K562 (cell line): Measurements from ENCODE around the gene ZNF41. TPM values are rescaled to one million over a fixed set of nuclear protein-coding genes. Genes with fewer than 3 reads are reported as not detected.
A peak's percentile ranks its signal among the peaks of the same experiment; 100 is the strongest.

Experiments
- ATAC-seq: fragments of 200-7000 bp; cut with Tn5 transposase; 3 replicates; pipeline ENCODE4 v1.9.1; 2020; ENCODE audit warnings: moderate library complexity
- BruUV-seq: library from RNA; stranded (reverse); fragments of 400-500 nt; replicated peaks from 2 replicates; lab custom pipeline; 2021; lab: Mats Ljungman, UMichigan
- CTCF ChIA-PET: fragments of 300-600 bp; formaldehyde crosslinking; extraction: SDS; loops from one replicate; lab custom pipeline; 2021; ENCODE audit warnings: low intra/inter-chr PET ratio; lab: Yijun Ruan, JAX
- POLR2A ChIA-PET: fragments of 300-600, 350-650 bp; sonication (Branson Sonifier 250); formaldehyde crosslinking; extraction: SDS; loops from one replicate; lab custom pipeline; 2021; ENCODE audit warnings: antibody characterized with exemption, inconsistent platforms; lab: Yijun Ruan, JAX
- DNase-seq, 4 experiments: peaks; one replicate each; pipeline versions ENCODE4 v3.0.0 to v3.0.0-alpha.2; 2011 to 2018; ENCODE audit warnings: low spot score in 3 of 4, mixed read lengths in 3 of 4; ENCODE audit errors: extremely low read depth in 1 of 4
- FAIRE-seq: peaks from 2 replicates; lab custom pipeline; 2011; peaks lifted over from hg19 to GRCh38; lab: Jason Lieb, UNC
- H2AFZ ChIP-seq: 2 replicates; pipeline ENCODE4 v1.6.0; 2011; ENCODE audit warnings: low read depth, low read length, control low read depth, inconsistent platforms
- H3K27ac ChIP-seq: fragments of 200-600 bp; 3 replicates; pipeline ENCODE4 v1.8.0; 2011; ENCODE audit warnings: low read depth, mild to moderate bottlenecking, control low read depth, inconsistent platforms, low read length, moderate library complexity, mixed read lengths; ENCODE audit errors: extremely low read depth
- H3K27me3 ChIP-seq, 2 experiments: fragments of 300-600 bp in 1 of 2; 2 replicates in 1 of 2; 3 replicates in 1 of 2; pipeline versions ENCODE4 v1.6.0 to v1.8.0; 2011; ENCODE audit warnings: inconsistent platforms in 2 of 2, low read length in 2 of 2, mild to moderate bottlenecking in 1 of 2, mixed read lengths in 1 of 2, moderate library complexity in 1 of 2; ENCODE audit not compliant: control insufficient read depth in 2 of 2, insufficient read depth in 2 of 2
- H3K36me3 ChIP-seq: fragments of 300-600 bp; 3 replicates; pipeline ENCODE4 v1.8.0; 2011; ENCODE audit warnings: mild to moderate bottlenecking, low read length, inconsistent platforms; ENCODE audit not compliant: control insufficient read depth, insufficient read depth
- H3K4me1 ChIP-seq, 2 experiments: fragments of 200-600 bp in 1 of 2; replicated peaks in 1 of 2; 2 replicates in 1 of 2; 3 replicates in 1 of 2; pipeline versions ENCODE4 v1.5.1 to v1.8.0; 2011; ENCODE audit warnings: inconsistent platforms in 2 of 2, low read length in 2 of 2, mild to moderate bottlenecking in 1 of 2, mixed read lengths in 1 of 2, moderate library complexity in 1 of 2; ENCODE audit not compliant: control insufficient read depth in 2 of 2, insufficient read depth in 2 of 2
- H3K4me2 ChIP-seq: 2 replicates; pipeline ENCODE4 v1.6.1; 2011; ENCODE audit warnings: low read length, control low read depth, inconsistent platforms, mixed read lengths; ENCODE audit not compliant: insufficient read depth
- H3K4me3 ChIP-seq: fragments of 200-600 bp; sonication (generic), shearing (Covaris generic); 2 replicates; pipeline ENCODE4 v1.5.1; 2016; ENCODE audit warnings: control low read depth, inconsistent platforms
- H3K79me2 ChIP-seq: fragments of 200-600 bp; 3 replicates; pipeline ENCODE4 v1.8.0; 2011; ENCODE audit warnings: low read length, inconsistent platforms; ENCODE audit not compliant: control insufficient read depth, insufficient read depth
- H3K9ac ChIP-seq, 2 experiments: 2 replicates each; pipeline versions ENCODE4 v1.6.0 to v1.6.1; 2011; ENCODE audit warnings: low read depth in 2 of 2, low read length in 2 of 2, control low read depth in 1 of 2, inconsistent platforms in 1 of 2, mild to moderate bottlenecking in 1 of 2, mixed read lengths in 1 of 2; ENCODE audit not compliant: insufficient read depth in 1 of 2
- H3K9me1 ChIP-seq: one replicate; pipeline ENCODE4 v1.6.0; 2011; ENCODE audit warnings: inconsistent platforms, mild to moderate bottlenecking, low read length, moderate library complexity; ENCODE audit not compliant: control insufficient read depth, insufficient read depth
- H3K9me3 ChIP-seq: replicated peaks from 2 replicates; pipeline ENCODE4 v1.5.1; 2011; ENCODE audit warnings: low read depth, low read length, inconsistent platforms; ENCODE audit not compliant: control insufficient read depth, insufficient read depth
- H4K20me1 ChIP-seq: replicated peaks from 2 replicates; pipeline ENCODE4 v1.6.1; 2011; ENCODE audit warnings: low read length, inconsistent platforms, mixed read lengths; ENCODE audit not compliant: control insufficient read depth, insufficient read depth
- ARID4B ChIP-seq: sonication (generic); formaldehyde crosslinking; IDR thresholded peaks from 2 replicates; pipeline ENCODE4 v1.8.0; 2022; ENCODE audit warnings: mild to moderate bottlenecking, missing genetic modification reagents
- ATF7 ChIP-seq: fragments of 450-650 bp; IDR thresholded peaks from 2 replicates; pipeline ENCODE4 v1.7.1; 2014; ENCODE audit warnings: mild to moderate bottlenecking, moderate library complexity
- CBFA2T3 ChIP-seq: fragments of 450-650 bp; IDR thresholded peaks from 2 replicates; pipeline ENCODE4 v1.6.1; 2017
- CEBPB ChIP-seq: fragments of 450-650 bp; IDR thresholded peaks from 2 replicates; pipeline ENCODE4 v1.6.1; 2016; ENCODE audit warnings: missing genetic modification characterization, missing compliant biosample characterization
- KHSRP ChIP-seq: fragments of 450-650 bp; IDR thresholded peaks from 2 replicates; pipeline ENCODE4 v1.6.1; 2017
- NCOA4 ChIP-seq: fragments of 450-650 bp; IDR thresholded peaks from 2 replicates; pipeline ENCODE4 v1.6.1; 2018; ENCODE audit warnings: mild to moderate bottlenecking; ENCODE audit not compliant: partially characterized antibody
- NR2F6 ChIP-seq: fragments of 450-650 bp; formaldehyde crosslinking; IDR thresholded peaks from 2 replicates; pipeline ENCODE4 v1.4.0; 2020; ENCODE audit warnings: mild to moderate bottlenecking
- PPARD ChIP-seq: fragments of 250-450 bp; sonication (Bioruptor Pico); IDR thresholded peaks from 2 replicates; pipeline ENCODE4 v1.8.0; 2022; ENCODE audit warnings: inconsistent platforms, mild to moderate bottlenecking, moderate library complexity
- PRPF4 ChIP-seq: fragments of 200-400 bp; formaldehyde crosslinking; IDR thresholded peaks from one replicate; pipeline ENCODE4 v1.6.1; 2017; ENCODE audit warnings: low read length, low read depth, mild to moderate bottlenecking; ENCODE audit not compliant: insufficient read depth, poor library complexity, severe bottlenecking
- TRIM28 ChIP-seq: fragments of 450-650 bp; IDR thresholded peaks from 2 replicates; pipeline ENCODE4 v1.6.1; 2017
- YBX1 ChIP-seq: fragments of 450-650 bp; IDR thresholded peaks from 2 replicates; pipeline ENCODE4 v1.7.1; 2016; ENCODE audit warnings: mild to moderate bottlenecking
- ZBTB33 ChIP-seq: sonication (generic); formaldehyde crosslinking; IDR thresholded peaks from 2 replicates; pipeline ENCODE4 v1.8.1; 2023; ENCODE audit warnings: mild to moderate bottlenecking, missing genetic modification reagents
- ZKSCAN8 ChIP-seq: fragments of 200-800 bp; sonication (Bioruptor generic); IDR thresholded peaks from 2 replicates; pipeline ENCODE4 v1.6.1; 2016; ENCODE audit warnings: missing genetic modification characterization, missing compliant biosample characterization
- ZNF274 ChIP-seq: IDR thresholded peaks from 2 replicates; pipeline ENCODE4 v1.6.1; 2011; ENCODE audit warnings: low read depth, mild to moderate bottlenecking, low read length, moderate library complexity, borderline replicate concordance
- ZNF75A ChIP-seq: fragments of 450-650 bp; formaldehyde crosslinking; IDR thresholded peaks from 2 replicates; pipeline ENCODE4 v1.4.0; 2020; ENCODE audit warnings: mild to moderate bottlenecking
- WGBS: fragments of 100-300 bp; shearing (Covaris generic); methylation state at CpG from one replicate; pipeline ENCODE4 v1.1.6; 2016; ENCODE audit warnings: low coverage, mixed read lengths; ENCODE audit not compliant: insufficient coverage; ENCODE audit errors: missing lambda C conversion rate; 5-methylcytosine and 5-hydroxymethylcytosine counted together
- in situ Hi-C: fragments of 300-500 bp; cut with MboI; formaldehyde crosslinking; loops from 4 replicates; pipeline ENCODE4 v1.15.0; 2018; ENCODE audit warnings: inconsistent platforms, mixed read lengths
- intact Hi-C: fragments of 100-400 bp; cut with micrococcal nuclease; formaldehyde crosslinking; loops from 2 replicates; pipeline ENCODE4 v1.14.2; 2022
- polyA plus RNA-seq, 8 experiments: library from polyadenylated mRNA; depleted of rRNA in 4 of 8; stranded (reverse) in 5 of 8; unstranded in 3 of 8; fragments of >200 nt; fragmentation: Nextera tagmentation in 2 of 8; fragmentation: Illumina TruSeq in 1 of 8; extraction: Ambion mirVana in 2 of 8; extraction: Trizol in 1 of 8; gene quantifications; 2 replicates each; pipeline versions ENCODE4 v1.2.1 to v1.2.3, GENCODE V29; 2011 to 2014; ENCODE audit warnings: inconsistent platforms in 1 of 8, missing spikeins in 1 of 8
- total RNA-seq, 7 experiments: library from RNA; depleted of rRNA in 6 of 7; stranded (reverse); fragments of >200 nt in 6 of 7; fragmentation: Illumina TruSeq in 2 of 7; extraction: Trizol in 2 of 7; gene quantifications; 2 replicates each; pipeline versions ENCODE4 v1.2.1 to v1.2.3, GENCODE V29; 2011 to 2021; ENCODE audit warnings: low replicate concordance in 1 of 7
- TF ChIP-seq, protein P1 (sequence below): IDR thresholded peaks from 3 replicates; pipeline ENCODE4 v1.6.1; 2011; ENCODE audit warnings: borderline replicate concordance, mild to moderate bottlenecking, moderate library complexity; ENCODE audit not compliant: insufficient read length; ENCODE audit errors: extremely low read depth

Gene ZNF41
- total and polyA plus RNA-seq, 9 of the 15 experiments (the other 6 are each of a cell fraction or from before 2014, with no cell fraction given) = 0.53 to 8.6 (median 6.6) TPM

GRCh38 chrX:47413179-47413594 is 69.8 kb downstream of the ZNF41 start:
- no peaks in the 10 kb centered on the region for H3K79me2 ChIP-seq
- POLR2A ChIA-PET = no interaction called here
- H3K9me1 ChIP-seq = no peaks in the 10 kb centered on the region
- 0 out of 2 replicates have a peak, but pooled peaks cover 4% of the 10 kb centered on the region for H3K9me3 ChIP-seq
- FAIRE-seq = no peak
- no peaks in the 10 kb centered on the region for H3K36me3 ChIP-seq
- CTCF ChIA-PET = no interaction called here
- no peak for ATAC-seq
- H3K9ac ChIP-seq = no peak overlapping the region
- DNase-seq = no peak
- 2% methylated on average over 8 of the region's 8 CpGs for WGBS
- in situ Hi-C loops = no loop called here
- no peak overlapping the region for H3K27ac ChIP-seq
- H3K4me3 ChIP-seq = no peak overlapping the region
- H3K4me1 ChIP-seq = no peaks in the 10 kb centered on the region; a peak in 1 of 5 replicates
- no peaks in the 10 kb centered on the region for H4K20me1 ChIP-seq
- no peak overlapping the region for H3K4me2 ChIP-seq
- intact Hi-C loops = no loop called here
- H2AFZ ChIP-seq = no peak overlapping the region
- BruUV-seq = no TSS peak
- no peaks in the 10 kb centered on the region; a peak in 1 of 5 replicates for H3K27me3 ChIP-seq
- TF ChIP-seq KHSRP (no peak), PRPF4 (no peak), ZNF274 (peak; percentile 96), ZBTB33 (CRISPR knock-in tag) (no peak), PPARD (CRISPR knock-in tag) (no peak), TRIM28 (peak; percentile 76; the same call in 1 of the 2 replicates), CEBPB (tag) (no peak), NCOA4 (no peak), NR2F6 (CRISPR knock-in tag) (no peak), ZNF75A (peak; percentile 74; the same call in 1 of the 2 replicates), YBX1 (no peak), ZKSCAN8 (CRISPR knock-in tag) (no peak), ATF7 (no peak), CBFA2T3 (no peak), ARID4B (no peak)
- TF ChIP-seq, protein P1, sequence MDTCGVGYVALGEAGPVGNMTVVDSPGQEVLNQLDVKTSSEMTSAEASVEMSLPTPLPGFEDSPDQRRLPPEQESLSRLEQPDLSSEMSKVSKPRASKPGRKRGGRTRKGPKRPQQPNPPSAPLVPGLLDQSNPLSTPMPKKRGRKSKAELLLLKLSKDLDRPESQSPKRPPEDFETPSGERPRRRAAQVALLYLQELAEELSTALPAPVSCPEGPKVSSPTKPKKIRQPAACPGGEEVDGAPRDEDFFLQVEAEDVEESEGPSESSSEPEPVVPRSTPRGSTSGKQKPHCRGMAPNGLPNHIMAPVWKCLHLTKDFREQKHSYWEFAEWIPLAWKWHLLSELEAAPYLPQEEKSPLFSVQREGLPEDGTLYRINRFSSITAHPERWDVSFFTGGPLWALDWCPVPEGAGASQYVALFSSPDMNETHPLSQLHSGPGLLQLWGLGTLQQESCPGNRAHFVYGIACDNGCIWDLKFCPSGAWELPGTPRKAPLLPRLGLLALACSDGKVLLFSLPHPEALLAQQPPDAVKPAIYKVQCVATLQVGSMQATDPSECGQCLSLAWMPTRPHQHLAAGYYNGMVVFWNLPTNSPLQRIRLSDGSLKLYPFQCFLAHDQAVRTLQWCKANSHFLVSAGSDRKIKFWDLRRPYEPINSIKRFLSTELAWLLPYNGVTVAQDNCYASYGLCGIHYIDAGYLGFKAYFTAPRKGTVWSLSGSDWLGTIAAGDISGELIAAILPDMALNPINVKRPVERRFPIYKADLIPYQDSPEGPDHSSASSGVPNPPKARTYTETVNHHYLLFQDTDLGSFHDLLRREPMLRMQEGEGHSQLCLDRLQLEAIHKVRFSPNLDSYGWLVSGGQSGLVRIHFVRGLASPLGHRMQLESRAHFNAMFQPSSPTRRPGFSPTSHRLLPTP = no peak
